Ovary (tissue), 3 donors: ENCODE data around the gene ZNF568.

Source experiments
- POLR2A ChIP-seq: fragments of 450-650 bp; IDR thresholded peaks from one replicate; pipeline ENCODE4 v1.6.1; 2017; ENCODE audit warnings: antibody characterized with exemption, mild to moderate bottlenecking, moderate library complexity
- TF ChIP-seq, protein P1 (sequence below), 3 donors: fragments of 450-650 bp in 2 of 3; fragments of 200-600 bp in 1 of 3; IDR thresholded peaks; one replicate each; pipeline versions ENCODE4 v1.5.1 to v1.8.0; 2016 to 2022; ENCODE audit warnings: antibody characterized with exemption in 3 of 3, mild to moderate bottlenecking in 1 of 3
- donor health status: DM: no; HTN: no; CAD: no.

DNA sequence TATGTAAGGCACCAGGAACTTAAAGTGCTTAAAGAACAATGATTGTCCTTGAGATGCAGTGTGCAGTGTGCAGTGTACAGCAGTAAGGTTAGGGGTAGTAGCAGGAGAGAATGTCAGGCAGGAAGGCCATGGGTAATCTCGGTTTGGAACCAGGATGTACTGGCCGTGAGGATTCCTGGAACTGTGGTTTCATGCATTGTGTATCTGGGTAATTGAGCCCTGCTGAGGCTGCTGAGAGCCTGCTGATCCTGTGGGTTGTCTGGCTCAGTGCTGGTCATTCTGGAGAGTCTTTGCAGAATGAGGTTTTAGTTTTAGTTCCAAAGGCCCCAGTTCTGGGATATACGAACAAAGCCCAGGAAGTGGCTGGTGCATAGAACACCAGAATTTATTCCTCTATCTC, 71.0 kb downstream of the ZNF568 start:
- TF ChIP-seq, protein P1, sequence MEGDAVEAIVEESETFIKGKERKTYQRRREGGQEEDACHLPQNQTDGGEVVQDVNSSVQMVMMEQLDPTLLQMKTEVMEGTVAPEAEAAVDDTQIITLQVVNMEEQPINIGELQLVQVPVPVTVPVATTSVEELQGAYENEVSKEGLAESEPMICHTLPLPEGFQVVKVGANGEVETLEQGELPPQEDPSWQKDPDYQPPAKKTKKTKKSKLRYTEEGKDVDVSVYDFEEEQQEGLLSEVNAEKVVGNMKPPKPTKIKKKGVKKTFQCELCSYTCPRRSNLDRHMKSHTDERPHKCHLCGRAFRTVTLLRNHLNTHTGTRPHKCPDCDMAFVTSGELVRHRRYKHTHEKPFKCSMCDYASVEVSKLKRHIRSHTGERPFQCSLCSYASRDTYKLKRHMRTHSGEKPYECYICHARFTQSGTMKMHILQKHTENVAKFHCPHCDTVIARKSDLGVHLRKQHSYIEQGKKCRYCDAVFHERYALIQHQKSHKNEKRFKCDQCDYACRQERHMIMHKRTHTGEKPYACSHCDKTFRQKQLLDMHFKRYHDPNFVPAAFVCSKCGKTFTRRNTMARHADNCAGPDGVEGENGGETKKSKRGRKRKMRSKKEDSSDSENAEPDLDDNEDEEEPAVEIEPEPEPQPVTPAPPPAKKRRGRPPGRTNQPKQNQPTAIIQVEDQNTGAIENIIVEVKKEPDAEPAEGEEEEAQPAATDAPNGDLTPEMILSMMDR (IDR thresholded peaks at IDR 0.05) = no peak
- TF ChIP-seq POLR2A = no peak
